Activated B cell treated with CpG ODN at 0.5 μM for 24 hours (primary cell): ENCODE measurements around the gene CACNA2D3. TPM values are rescaled to one million over a fixed set of nuclear protein-coding genes. Genes with fewer than 3 reads are reported as not detected.

Source experiments
- ATAC-seq: fragments of 200-7000 bp; cut with Tn5 transposase; one replicate; pipeline ENCODE4 v1.10.0; 2021; ENCODE audit warnings: low read depth, mild to moderate bottlenecking, moderate library complexity
- CTCF ChIA-PET: fragments of 350-600 bp; sonication (Branson Sonifier 250); formaldehyde crosslinking; loops from one replicate; lab custom pipeline; 2021; ENCODE audit warnings: antibody characterized with exemption; lab: Charles Lee
- POLR2A ChIA-PET: fragments of 350-600 bp; sonication (Branson Sonifier 250); formaldehyde crosslinking; loops from one replicate; lab custom pipeline; 2021; ENCODE audit warnings: antibody characterized with exemption; lab: Charles Lee
- DNase-seq: peaks from one replicate; pipeline ENCODE4 v3.0.0; 2022
- H3K27ac Mint-ChIP-seq: one replicate; pipeline ENCODE4 v1.8.0; 2020; ENCODE audit warnings: mixed read lengths
- H3K27me3 Mint-ChIP-seq: one replicate; pipeline ENCODE4 v1.8.0; 2021; ENCODE audit warnings: mixed read lengths
- H3K36me3 Mint-ChIP-seq: one replicate; pipeline ENCODE4 v1.8.0; 2021; ENCODE audit warnings: low read depth, mixed read lengths
- H3K4me1 Mint-ChIP-seq: one replicate; pipeline ENCODE4 v1.8.0; 2021; ENCODE audit warnings: mixed read lengths
- H3K4me3 Mint-ChIP-seq: one replicate; pipeline ENCODE4 v1.8.0; 2020; ENCODE audit warnings: mild to moderate bottlenecking, mixed read lengths
- H3K9me3 Mint-ChIP-seq: one replicate; pipeline ENCODE4 v1.8.0; 2020; ENCODE audit warnings: mixed read lengths
- CTCF ChIP-seq: fragments of 200-600 bp; IDR thresholded peaks from one replicate; pipeline ENCODE4 v1.8.0; 2022; ENCODE audit warnings: antibody characterized with exemption, mild to moderate bottlenecking
- intact Hi-C: fragments of 100-400 bp; cut with micrococcal nuclease; formaldehyde crosslinking; loops from one replicate; pipeline ENCODE4 v1.15.1; 2024
- total RNA-seq: library from RNA; stranded (reverse); gene quantifications from 2 replicates; pipeline ENCODE4 v1.2.3, GENCODE V29; 2022

The CACNA2D3 gene
- total RNA-seq, 1 donor from 2014 or later: not detected

- Mint-ChIP-seq H3K27me3 (no peaks in the 10 kb centered on the region), H3K4me3 (no peak overlapping the region), H3K4me1 (no peaks in the 10 kb centered on the region), H3K36me3 (no peaks in the 10 kb centered on the region), H3K27ac (no peak overlapping the region), H3K9me3 (peaks cover 7% of the 10 kb centered on the region)
- no peak for ATAC-seq
- no peak for DNase-seq
- CTCF ChIA-PET: no interaction called here
- no peak for TF ChIP-seq CTCF
- intact Hi-C loops: no loop called here
- POLR2A ChIA-PET: no interaction called here
These were observed 485.7 kb downstream of the CACNA2D3 start for GRCh38 chr3:54608041-54608440.

- POLR2A ChIA-PET: no interaction called here
- DNase-seq (no peak), ATAC-seq (no peak)
- CTCF ChIA-PET: no interaction called here
- no peaks in the 10 kb centered on the region for H3K27me3 Mint-ChIP-seq
- intact Hi-C loops: no loop called here
- H3K27ac Mint-ChIP-seq: no peak overlapping the region
- H3K36me3 Mint-ChIP-seq: no peaks in the 10 kb centered on the region
- no peaks in the 10 kb centered on the region for H3K4me1 Mint-ChIP-seq
- H3K4me3 Mint-ChIP-seq: no peak overlapping the region
- H3K9me3 Mint-ChIP-seq: no peaks in the 10 kb centered on the region
- no peak for TF ChIP-seq CTCF
These were observed 496.7 kb downstream of the CACNA2D3 start for GRCh38 chr3:54619053-54619452.

- H3K4me1 Mint-ChIP-seq: no peaks in the 10 kb centered on the region
- H3K27ac Mint-ChIP-seq: no peak overlapping the region
- no peak overlapping the region for H3K4me3 Mint-ChIP-seq
- intact Hi-C loops: no loop called here
- DNase-seq (no peak), ATAC-seq (no peak)
- H3K36me3 Mint-ChIP-seq: no peaks in the 10 kb centered on the region
- no peaks in the 10 kb centered on the region for H3K27me3 Mint-ChIP-seq
- no peaks in the 10 kb centered on the region for H3K9me3 Mint-ChIP-seq
- no peak for TF ChIP-seq CTCF
- ChIA-PET POLR2A (no interaction called here), CTCF (no interaction called here)
These were observed 497.2 kb downstream of the CACNA2D3 start for GRCh38 chr3:54619531-54619930.

GRCh38 chr3:54621184-54621583, 498.8 kb downstream of the CACNA2D3 start:
- TF ChIP-seq CTCF: no peak
- ChIA-PET CTCF (no interaction called here), POLR2A (no interaction called here)
- Mint-ChIP-seq H3K27ac (no peak overlapping the region), H3K4me1 (no peaks in the 10 kb centered on the region), H3K27me3 (no peaks in the 10 kb centered on the region), H3K9me3 (no peaks in the 10 kb centered on the region), H3K36me3 (no peaks in the 10 kb centered on the region), H3K4me3 (no peak overlapping the region)
- DNase-seq (no peak), ATAC-seq (no peak)
- intact Hi-C loops: no loop called here

GRCh38 chr3:54622678-54623077, 500.3 kb downstream of the CACNA2D3 start:
- intact Hi-C loops: no loop called here
- CTCF ChIA-PET: no interaction called here
- TF ChIP-seq CTCF: no peak
- no peaks in the 10 kb centered on the region for H3K36me3 Mint-ChIP-seq
- no peak overlapping the region for H3K27ac Mint-ChIP-seq
- no peaks in the 10 kb centered on the region for H3K9me3 Mint-ChIP-seq
- ATAC-seq (no peak), DNase-seq (no peak)
- POLR2A ChIA-PET: no interaction called here
- H3K27me3 Mint-ChIP-seq: no peaks in the 10 kb centered on the region
- H3K4me3 Mint-ChIP-seq: no peak overlapping the region
- no peaks in the 10 kb centered on the region for H3K4me1 Mint-ChIP-seq
